ENCODE measurements around the gene KCNJ9. TPM values are rescaled to one million over a fixed set of nuclear protein-coding genes. Genes with fewer than 3 reads are reported as not detected.

The KCNJ9 gene
- total and polyA plus RNA-seq, 2 of the 13 experiments (the other 11 are each of a cell fraction or from before 2014, with no cell fraction given), result not detected

- no peak for TF ChIP-seq HNF1A (IDR thresholded peaks at IDR 0.05; ENCODE audit: low read depth)
- no peak for TF ChIP-seq HNF1A (CRISPR knock-in tag; IDR thresholded peaks at IDR 0.05; ENCODE audit: borderline replicate concordance)
- no peak for TF ChIP-seq DNMT3B (CRISPR knock-in tag; conservative IDR thresholded peaks at IDR 0.05)
- no peak for TF ChIP-seq TCF7L2 (IDR thresholded peaks at IDR 0.05; ENCODE audit: low read depth, low read length)
- TF ChIP-seq TEAD2 (CRISPR knock-in tag; IDR thresholded peaks at IDR 0.05), result no peak
- TF ChIP-seq ZNF883 (CRISPR knock-in tag; IDR thresholded peaks at IDR 0.05; ENCODE audit: not compliant biosample characterization), result peak; percentile 18
- TF ChIP-seq ZNF672 (CRISPR knock-in tag; IDR thresholded peaks at IDR 0.05), result no peak
- peak; percentile 67; the same call in 1 of the 2 replicates for TF ChIP-seq BORCS8-MEF2B (CRISPR knock-in tag; IDR thresholded peaks at IDR 0.05)
- TF ChIP-seq, protein P1, sequence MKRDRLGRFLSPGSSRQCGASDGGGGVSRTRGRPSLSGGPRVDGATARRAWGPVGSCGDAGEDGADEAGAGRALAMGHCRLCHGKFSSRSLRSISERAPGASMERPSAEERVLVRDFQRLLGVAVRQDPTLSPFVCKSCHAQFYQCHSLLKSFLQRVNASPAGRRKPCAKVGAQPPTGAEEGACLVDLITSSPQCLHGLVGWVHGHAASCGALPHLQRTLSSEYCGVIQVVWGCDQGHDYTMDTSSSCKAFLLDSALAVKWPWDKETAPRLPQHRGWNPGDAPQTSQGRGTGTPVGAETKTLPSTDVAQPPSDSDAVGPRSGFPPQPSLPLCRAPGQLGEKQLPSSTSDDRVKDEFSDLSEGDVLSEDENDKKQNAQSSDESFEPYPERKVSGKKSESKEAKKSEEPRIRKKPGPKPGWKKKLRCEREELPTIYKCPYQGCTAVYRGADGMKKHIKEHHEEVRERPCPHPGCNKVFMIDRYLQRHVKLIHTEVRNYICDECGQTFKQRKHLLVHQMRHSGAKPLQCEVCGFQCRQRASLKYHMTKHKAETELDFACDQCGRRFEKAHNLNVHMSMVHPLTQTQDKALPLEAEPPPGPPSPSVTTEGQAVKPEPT (CRISPR knock-in tag; IDR thresholded peaks at IDR 0.05; ENCODE audit: low read depth), result no peak
- peak; percentile 87 for TF ChIP-seq SP5 (CRISPR knock-in tag; IDR thresholded peaks at IDR 0.05; ENCODE audit: borderline replicate concordance, low read depth)
- TF ChIP-seq RNF2 (conservative IDR thresholded peaks at IDR 0.05; ENCODE audit: low read depth), result no peak
- TF ChIP-seq SALL2 (CRISPR knock-in tag; IDR thresholded peaks at IDR 0.05), result peak; percentile 79
- TF ChIP-seq ZFAT (CRISPR knock-in tag; conservative IDR thresholded peaks at IDR 0.05), result no peak
- no peak for TF ChIP-seq MAFK (conservative IDR thresholded peaks at IDR 0.05 in 1 of 2, IDR thresholded peaks at IDR 0.05 in 1 of 2; ENCODE audit: low read length in 2 of 2)
- peak; percentile 58; the same call in 1 of the 2 replicates for TF ChIP-seq RFXAP (CRISPR knock-in tag; IDR thresholded peaks at IDR 0.05; ENCODE audit: borderline replicate concordance)
- no peak for TF ChIP-seq ZBTB10 (CRISPR knock-in tag; IDR thresholded peaks at IDR 0.05; ENCODE audit: borderline replicate concordance)
- peak; percentile 76; the same call in 1 of the 2 replicates for TF ChIP-seq ZNF607 (CRISPR knock-in tag; IDR thresholded peaks at IDR 0.05; ENCODE audit: borderline replicate concordance)
- no peak for TF ChIP-seq ZNF569 (CRISPR knock-in tag; IDR thresholded peaks at IDR 0.05; ENCODE audit: borderline replicate concordance)
- TF ChIP-seq NBN (conservative IDR thresholded peaks at IDR 0.05), result no peak
- TF ChIP-seq ZNF33B (CRISPR knock-in tag; IDR thresholded peaks at IDR 0.05), result no peak
These were observed 19.8 kb downstream of the KCNJ9 start (continued) for GRCh38 chr1:160101037-160101716.
